SIG-M5 treated with dmso at 0.1 percent for 504 hours (cell line): ENCODE results near the gene PACRG.

Experiments
- DNase-seq: peaks from one replicate; lab custom pipeline; 2025; ENCODE audit not compliant: unreplicated experiment; lab: John Stamatoyannopoulos, UW

The PACRG gene

DNA sequence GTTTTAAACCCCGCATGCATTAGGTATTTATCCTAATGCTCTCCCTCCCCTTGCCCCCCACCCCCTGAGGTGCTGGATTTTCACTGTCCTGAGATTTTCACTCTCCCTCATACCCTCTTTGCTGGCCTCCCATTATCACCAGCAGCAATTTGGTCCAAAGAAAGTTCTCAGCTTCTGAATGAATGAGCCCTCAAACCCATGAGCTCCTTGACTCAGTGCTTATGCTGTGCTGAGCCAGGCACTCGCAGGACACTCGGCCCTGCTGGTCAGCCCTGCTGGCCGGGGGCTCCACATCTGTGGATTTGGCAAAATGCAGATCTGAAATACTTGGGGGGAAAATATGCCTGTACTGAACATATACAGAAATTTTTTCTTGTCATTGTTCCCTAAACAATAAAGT, 533.6 kb downstream of the PACRG start:
- DNase-seq, result no peak

DNA sequence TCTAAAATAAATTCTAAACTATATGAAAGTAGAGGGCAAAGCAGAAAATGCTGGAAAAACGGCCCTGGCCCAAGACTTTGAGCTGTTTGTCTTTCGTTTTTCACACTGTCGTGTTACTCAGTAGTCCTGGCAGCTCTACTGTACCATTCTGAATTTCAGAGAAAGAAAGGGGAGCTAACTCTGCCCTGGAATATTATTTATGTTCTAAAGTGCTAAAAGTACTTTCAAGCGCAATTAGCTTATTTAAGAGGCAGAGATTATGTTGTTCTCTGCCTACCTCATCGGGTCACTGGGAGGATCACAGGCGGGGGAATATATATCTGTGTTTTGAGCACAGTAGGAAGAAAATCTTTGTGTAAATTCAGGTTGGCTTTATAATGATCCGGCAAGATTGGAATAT, 534.3 kb downstream of the PACRG start:
- no peak for DNase-seq

DNA sequence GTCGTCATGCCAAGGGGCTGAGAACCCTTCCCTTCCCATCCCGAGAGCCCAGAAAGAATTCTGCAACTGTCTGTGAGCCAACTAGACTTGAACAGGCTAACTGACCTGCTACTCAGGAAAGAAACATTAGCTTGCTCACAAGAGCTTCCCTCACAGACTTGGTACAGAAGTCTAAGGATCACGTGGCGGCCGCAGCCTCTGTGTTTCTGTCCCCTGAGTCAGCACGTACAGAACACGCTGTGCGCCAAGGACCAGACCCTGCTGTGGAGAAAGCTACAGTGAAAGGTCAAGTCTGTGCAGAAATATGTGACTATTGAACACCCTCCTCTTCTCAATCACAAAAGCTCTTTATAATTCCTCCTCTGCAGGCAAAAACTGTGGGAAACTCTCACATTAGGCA, 535.4 kb downstream of the PACRG start:
- no peak for DNase-seq

DNA sequence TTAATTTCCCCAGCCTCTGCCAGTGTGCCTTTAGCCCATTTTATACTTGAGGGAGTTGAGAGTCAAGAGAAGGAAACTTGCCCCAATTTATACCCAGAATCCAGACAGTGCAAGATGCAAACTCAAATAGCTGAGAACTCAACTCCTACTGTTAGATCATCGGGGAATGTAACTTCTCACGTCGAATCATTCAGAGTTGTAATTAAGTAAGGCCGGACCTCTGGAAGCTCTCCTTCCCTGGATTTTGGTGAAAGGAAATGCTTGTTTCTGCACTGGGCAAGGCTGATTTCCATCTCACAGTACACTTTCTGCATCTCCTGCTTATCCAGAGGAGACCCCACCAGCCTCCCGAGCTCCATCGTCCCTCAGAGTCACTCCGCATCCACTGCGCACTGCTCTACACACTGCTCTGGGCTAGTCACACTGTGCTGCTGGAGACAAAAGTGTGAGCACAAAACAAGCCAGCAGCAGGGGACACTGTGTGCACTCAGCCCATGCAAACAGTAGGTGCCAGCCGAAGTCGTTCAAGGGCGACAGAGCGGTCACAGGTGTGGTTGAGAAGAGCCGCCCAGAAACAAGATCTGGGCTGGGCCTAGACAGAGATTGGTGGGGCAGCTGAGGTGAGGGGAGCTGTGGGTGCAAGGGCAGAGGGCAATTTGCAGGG, 536.4 kb downstream of the PACRG start:
- no peak for DNase-seq

DNA sequence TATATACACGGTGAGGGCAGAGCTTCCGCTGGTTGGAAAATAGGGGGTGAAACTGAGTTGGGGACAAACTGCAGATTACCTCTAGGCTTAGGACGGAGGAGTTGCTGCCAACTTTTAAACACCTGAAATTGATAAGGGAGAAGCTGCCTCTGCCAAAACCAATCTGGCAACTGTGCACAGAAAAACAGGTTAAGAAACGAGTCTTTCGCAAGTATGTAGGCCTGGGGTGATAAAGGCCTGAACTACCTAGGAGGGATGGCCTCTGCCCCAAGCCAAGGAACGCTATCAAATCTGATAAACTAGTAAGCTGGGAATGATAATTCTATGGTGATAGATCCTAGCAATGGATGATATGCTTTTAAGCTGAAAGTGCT, 536.9 kb downstream of the PACRG start:
- no peak for DNase-seq

- DNase-seq, result no peak
These were observed 553.9 kb downstream of the PACRG start for GRCh38 chr6:163281634-163282033.

DNA sequence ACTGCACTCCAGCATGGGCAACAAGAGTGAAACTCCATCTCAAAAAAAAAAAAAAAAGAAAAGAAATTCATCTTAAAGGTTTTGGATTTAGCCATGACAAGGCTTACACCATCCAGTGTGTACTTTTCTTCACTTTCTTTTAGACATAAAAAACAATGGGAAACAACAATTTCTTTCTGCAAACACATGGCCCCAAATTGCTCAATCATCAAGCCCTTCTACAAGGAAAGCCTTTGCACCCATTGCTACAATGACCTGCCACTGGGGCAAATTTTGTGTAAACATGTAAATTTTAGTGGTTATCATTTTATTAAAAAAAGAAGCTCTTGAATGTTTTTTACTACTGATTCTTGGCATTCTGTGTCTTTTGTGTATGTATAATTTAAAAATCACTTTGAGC, 554.9 kb downstream of the PACRG start:
- DNase-seq, result no peak

GRCh38 chr6:163284151-163284550, 556.4 kb downstream of the PACRG start:
- DNase-seq, result no peak

DNA sequence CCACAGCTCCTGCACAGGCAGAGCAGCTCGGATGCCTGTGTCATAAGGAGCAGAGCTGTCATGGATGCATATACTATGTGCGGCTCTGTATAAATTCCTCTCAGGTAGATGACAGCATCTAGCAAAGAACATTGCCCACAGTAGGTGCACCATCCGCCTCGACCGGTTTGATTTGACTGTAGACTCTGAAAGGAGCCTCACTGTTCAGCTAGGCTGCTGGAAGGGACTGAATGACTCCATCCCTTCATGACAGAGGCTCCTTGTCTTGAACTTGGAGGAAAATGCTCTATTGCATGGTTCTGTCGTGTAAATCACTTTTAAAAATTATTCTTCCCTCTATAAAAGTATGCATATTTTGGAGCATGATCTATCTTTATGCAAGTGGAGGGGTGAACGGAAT, 557.9 kb downstream of the PACRG start:
- DNase-seq, result no peak

DNA sequence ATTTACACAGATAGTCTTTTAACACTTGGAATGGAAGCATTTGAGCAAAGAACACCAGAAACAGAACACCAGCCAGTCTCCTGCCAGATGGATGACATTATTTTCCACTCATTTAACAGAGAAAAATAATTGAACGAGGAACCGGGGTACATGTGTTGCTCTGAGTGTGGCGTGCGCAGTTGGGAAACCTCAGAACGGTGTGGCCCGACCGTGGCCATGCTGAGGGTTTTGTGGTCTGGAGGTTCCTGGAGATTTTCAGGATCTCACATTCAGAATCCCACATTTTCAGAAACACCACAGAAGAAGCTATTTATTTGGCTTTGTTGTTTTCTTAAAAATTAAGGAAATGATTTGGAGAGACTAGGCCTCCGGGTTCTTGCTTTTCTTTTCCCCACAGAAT, 559.9 kb downstream of the PACRG start:
- DNase-seq, result no peak

DNA sequence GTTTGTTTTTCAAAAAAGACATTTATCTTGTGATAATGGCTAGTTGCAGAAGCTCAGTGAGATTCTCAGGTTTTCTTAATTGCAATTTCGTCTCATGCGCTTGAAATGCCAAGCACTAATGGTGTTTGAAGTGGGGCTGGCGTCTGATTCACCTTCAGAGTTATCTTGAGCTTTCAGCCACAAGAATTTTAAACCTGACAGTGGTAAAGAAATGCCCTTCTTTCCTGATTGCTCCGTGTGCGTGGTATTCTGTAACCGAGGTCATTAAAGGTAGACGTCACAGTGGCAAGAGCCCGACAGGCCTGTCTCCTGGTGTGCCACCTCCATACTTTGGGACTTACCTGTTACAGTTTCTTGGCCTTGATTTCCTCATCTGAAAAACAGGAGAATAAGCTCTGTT, 560.3 kb downstream of the PACRG start:
- no peak for DNase-seq

GRCh38 chr6:163288915-163289314, 561.1 kb downstream of the PACRG start:
- no peak for DNase-seq

GRCh38 chr6:163289447-163289846, 561.7 kb downstream of the PACRG start:
- DNase-seq, result no peak

GRCh38 chr6:163290545-163291274, 562.9 kb downstream of the PACRG start:
- no peak for DNase-seq

GRCh38 chr6:163291622-163292021, 563.8 kb downstream of the PACRG start:
- no peak for DNase-seq

DNA sequence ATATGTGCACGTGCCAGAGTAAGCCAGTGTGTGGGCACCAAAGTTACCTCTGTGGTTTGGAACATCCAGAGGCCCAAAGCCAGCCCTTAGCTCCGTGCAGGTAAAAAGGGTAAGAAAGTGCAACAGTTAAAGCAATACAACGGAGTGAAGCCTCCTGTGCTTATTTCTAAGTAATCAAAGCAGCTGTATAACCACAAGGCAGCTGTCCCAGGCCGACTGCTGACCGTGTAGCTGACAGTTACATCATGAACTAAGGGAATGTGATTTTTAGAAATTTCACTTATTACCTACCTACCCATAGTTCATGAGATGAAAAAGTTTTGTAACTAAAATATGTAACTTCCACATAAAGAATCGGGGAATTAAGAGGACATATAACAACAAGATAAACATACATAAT, 565.5 kb downstream of the PACRG start:
- no peak for DNase-seq

GRCh38 chr6:163294734-163295133, 567.0 kb downstream of the PACRG start:
- DNase-seq, result no peak

DNA sequence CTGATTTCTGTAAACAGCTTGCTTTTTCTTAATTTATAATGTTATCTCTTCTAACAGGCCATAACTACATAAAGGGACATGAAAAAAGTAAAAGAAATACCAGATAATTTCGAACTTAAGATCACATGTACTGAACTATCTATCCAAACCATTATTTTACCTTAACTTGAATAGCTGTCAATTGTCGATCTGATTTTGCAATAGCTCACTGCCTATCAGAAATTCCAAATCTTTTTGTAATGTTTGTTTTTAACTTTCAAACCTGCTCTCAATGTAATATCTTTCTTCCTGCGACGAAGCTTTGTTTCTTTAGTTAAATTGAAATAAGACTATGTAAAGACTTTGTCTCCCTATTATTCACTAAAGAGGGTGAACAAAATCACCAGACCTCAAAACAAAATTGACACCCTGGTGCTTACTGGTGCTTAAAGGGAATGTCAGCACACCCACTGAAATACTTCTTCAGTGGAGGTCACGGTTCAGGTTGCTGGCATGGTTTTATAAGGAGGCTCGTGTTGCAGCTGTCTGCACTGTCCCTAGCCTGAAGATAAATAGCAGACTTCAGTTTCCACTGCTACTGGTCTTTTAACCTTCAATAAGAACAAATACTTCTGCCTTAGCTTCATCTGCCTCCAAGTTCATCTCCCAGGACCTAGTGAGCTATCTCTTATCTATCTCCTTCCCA, 569.2 kb downstream of the PACRG start:
- DNase-seq, result no peak

DNA sequence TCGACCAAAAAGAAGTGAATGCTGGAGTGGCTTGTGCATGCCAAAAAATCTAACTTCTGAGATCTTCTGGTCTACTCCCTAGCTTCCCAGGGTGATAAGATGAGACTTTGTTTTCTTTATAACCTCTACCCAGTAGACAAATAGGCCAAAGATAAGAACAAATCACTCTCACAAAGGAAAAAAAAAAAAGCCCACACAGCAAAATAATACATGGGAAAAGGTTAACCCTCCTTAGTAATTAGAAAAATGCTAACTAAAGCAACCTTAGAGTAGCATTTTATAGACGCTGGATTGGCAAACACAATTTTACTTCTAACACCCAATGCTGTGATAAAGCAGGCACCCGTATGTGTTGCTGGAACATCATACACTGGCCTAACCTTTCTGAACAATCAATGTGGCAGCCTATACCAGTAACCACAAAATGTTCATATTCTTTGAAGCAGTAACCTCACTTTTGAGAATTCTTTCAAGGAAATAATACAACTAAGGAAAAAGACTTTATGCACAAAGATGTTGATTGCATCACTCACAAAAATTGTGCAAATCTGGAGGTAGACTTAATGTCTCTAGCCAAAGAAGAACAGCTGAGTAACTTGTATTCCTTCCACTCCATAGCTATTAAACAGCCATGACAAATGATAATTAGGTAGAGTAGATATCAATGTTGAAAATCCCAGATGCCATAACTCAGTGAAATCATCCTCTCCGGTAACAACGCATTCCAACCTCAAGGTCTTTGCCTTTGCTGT, 570.5 kb downstream of the PACRG start:
- DNase-seq, result no peak

DNA sequence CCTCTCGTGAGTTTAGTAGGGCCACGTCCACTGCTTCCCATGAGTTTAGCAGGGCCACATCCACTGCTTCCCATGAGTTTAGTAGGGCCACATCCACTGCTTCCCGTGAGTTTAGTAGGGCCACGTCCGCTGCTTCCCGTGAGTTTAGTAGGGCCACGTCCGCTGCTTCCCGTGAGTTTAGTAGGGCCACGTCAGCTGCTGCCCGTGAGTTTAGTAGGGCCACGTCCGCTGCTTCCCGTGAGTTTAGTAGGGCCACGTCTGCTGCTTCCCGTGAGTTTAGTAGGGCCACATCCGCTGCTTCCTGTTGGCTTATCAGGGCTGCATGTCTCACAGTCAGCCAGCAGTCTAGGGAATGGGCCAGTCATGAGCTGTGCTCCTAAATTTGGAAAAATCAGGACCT, 573.1 kb downstream of the PACRG start:
- no peak for DNase-seq

GRCh38 chr6:163301726-163302635, 574.2 kb downstream of the PACRG start:
- no peak for DNase-seq
